H1 (cell line): ENCODE data around the gene EEF1A2. TPM values are rescaled to one million over a fixed set of nuclear protein-coding genes. Genes with fewer than 3 reads are reported as not detected.
A peak's percentile ranks its signal among the peaks of the same experiment; 100 is the strongest.

Experiments used
- CTCF ChIA-PET: fragments of 300-600 bp; sonication (Branson Sonifier 250); formaldehyde crosslinking; loops from one replicate; lab custom pipeline; 2021; ENCODE audit not compliant: partially characterized antibody; lab: Charles Lee
- POLR2A ChIA-PET: fragments of 300-600 bp; sonication (Branson Sonifier 250); formaldehyde crosslinking; loops from one replicate; lab custom pipeline; 2021; ENCODE audit warnings: inconsistent platforms; ENCODE audit not compliant: partially characterized antibody; lab: Charles Lee
- DNase-seq, 2 experiments: peaks; one replicate each; pipeline versions ENCODE4 v3.0.0 to v3.0.0-alpha.2; 2010 to 2022; ENCODE audit warnings: low spot score in 2 of 2, low read depth in 1 of 2, mixed read lengths in 1 of 2
- FAIRE-seq: peaks from 2 replicates; lab custom pipeline; 2011; peaks lifted over from hg19 to GRCh38; lab: Jason Lieb, UNC
- H2AFZ ChIP-seq: 2 replicates; pipeline ENCODE4 v1.8.1; 2012; ENCODE audit warnings: low read length, inconsistent platforms
- H2AK5ac ChIP-seq: 2 replicates; pipeline ENCODE4 v1.6.1; 2013; ENCODE audit warnings: low read depth, low read length
- H2BK120ac ChIP-seq: replicated peaks from 2 replicates; pipeline ENCODE3; 2013; ENCODE audit warnings: low read depth, low read length, inconsistent platforms
- H2BK12ac ChIP-seq: 2 replicates; pipeline ENCODE4 v1.6.1; 2013; ENCODE audit warnings: low read depth, low read length
- H2BK15ac ChIP-seq: 2 replicates; pipeline ENCODE4 v1.6.1; 2013; ENCODE audit warnings: low read length
- H2BK20ac ChIP-seq: 2 replicates; pipeline ENCODE4 v1.6.1; 2013; ENCODE audit warnings: low read length
- H2BK5ac ChIP-seq: 2 replicates; pipeline ENCODE4 v1.6.1; 2013; ENCODE audit warnings: low read depth, low read length
- H3K14ac ChIP-seq: 2 replicates; pipeline ENCODE4 v1.6.1; 2013; ENCODE audit warnings: inconsistent platforms; ENCODE audit not compliant: insufficient read length
- H3K18ac ChIP-seq: 2 replicates; pipeline ENCODE4 v1.6.1; 2013; ENCODE audit warnings: low read length; ENCODE audit errors: extremely low read depth
- H3K23ac ChIP-seq: 2 replicates; pipeline ENCODE4 v1.6.1; 2013; ENCODE audit warnings: inconsistent platforms; ENCODE audit not compliant: insufficient read length
- H3K23me2 ChIP-seq: 2 replicates; pipeline ENCODE4 v1.6.1; 2013; ENCODE audit warnings: low read depth, low read length
- H3K27ac ChIP-seq: 2 replicates; pipeline ENCODE4 v1.6.1; 2011; ENCODE audit warnings: low read depth, low read length, inconsistent platforms
- H3K27me3 ChIP-seq, 4 experiments: replicated peaks in 1 of 4; 1 replicate in 1 of 4; 2 replicates in 3 of 4; pipeline versions ENCODE4 v1.6.1 to v1.8.1; 2011 to 2013; ENCODE audit warnings: low read length in 3 of 4, mild to moderate bottlenecking in 3 of 4, inconsistent platforms in 2 of 4, mixed read lengths in 2 of 4, moderate library complexity in 1 of 4; ENCODE audit not compliant: control insufficient read depth in 3 of 4, insufficient read depth in 3 of 4; ENCODE audit errors: extremely low read depth in 1 of 4
- H3K36me3 ChIP-seq, 4 experiments: 2 replicates each; pipeline versions ENCODE4 v1.6.1 to v1.8.1; 2011 to 2013; ENCODE audit warnings: mild to moderate bottlenecking in 4 of 4, low read length in 3 of 4, moderate library complexity in 2 of 4, control low read depth in 1 of 4, inconsistent platforms in 1 of 4; ENCODE audit not compliant: insufficient read depth in 4 of 4, control insufficient read depth in 2 of 4
- H3K4ac ChIP-seq: replicated peaks from 2 replicates; pipeline ENCODE3; 2013; ENCODE audit warnings: low read length, low read depth, mixed read lengths, inconsistent platforms; ENCODE audit not compliant: insufficient read length
- H3K4me1 ChIP-seq, 4 experiments: replicated peaks in 1 of 4; 1 replicate in 1 of 4; 2 replicates in 3 of 4; pipeline versions ENCODE4 v1.6.1 to v1.8.1; 2011 to 2013; ENCODE audit warnings: low read length in 3 of 4, inconsistent platforms in 2 of 4, mixed read lengths in 1 of 4; ENCODE audit not compliant: insufficient read depth in 4 of 4, control insufficient read depth in 3 of 4
- H3K4me2 ChIP-seq, 2 experiments: 2 replicates each; pipeline versions ENCODE4 v1.6.1 to v1.8.1; 2011 to 2013; ENCODE audit warnings: low read depth in 2 of 2, low read length in 2 of 2, control low read depth in 1 of 2, inconsistent platforms in 1 of 2, mild to moderate bottlenecking in 1 of 2; ENCODE audit not compliant: insufficient read depth in 1 of 2
- H3K4me3 ChIP-seq, 4 experiments: fragments of 200-600, 300-600 bp in 1 of 4; sonication (generic), shearing (Covaris generic), sonication (Bioruptor Twin) in 1 of 4; 2 replicates each; pipeline versions ENCODE4 v1.5.1 to v1.8.1; 2011 to 2016; ENCODE audit warnings: low read length in 4 of 4, low read depth in 3 of 4, control low read depth in 2 of 4, inconsistent platforms in 2 of 4, mild to moderate bottlenecking in 2 of 4, mixed read lengths in 1 of 4, moderate library complexity in 1 of 4; ENCODE audit not compliant: insufficient read depth in 2 of 4; ENCODE audit errors: extremely low read depth in 1 of 4
- H3K56ac ChIP-seq: replicated peaks from 2 replicates; pipeline ENCODE3; 2013; ENCODE audit warnings: low read depth, mild to moderate bottlenecking, mixed read lengths, low read length, inconsistent platforms; ENCODE audit not compliant: insufficient read length
- H3K79me1 ChIP-seq: 2 replicates; pipeline ENCODE4 v1.6.1; 2013; ENCODE audit warnings: low read depth, low read length, control low read depth
- H3K79me2 ChIP-seq, 2 experiments: 2 replicates each; pipeline versions ENCODE4 v1.6.1 to v1.8.1; 2012 to 2013; ENCODE audit warnings: low read length in 2 of 2, mild to moderate bottlenecking in 2 of 2, inconsistent platforms in 1 of 2; ENCODE audit not compliant: insufficient read depth in 2 of 2, control insufficient read depth in 1 of 2
- H3K9ac ChIP-seq, 4 experiments: replicated peaks in 1 of 4; 1 replicate in 1 of 4; 2 replicates in 3 of 4; pipeline versions ENCODE4 v1.6.1 to v1.8.1; 2011 to 2013; ENCODE audit warnings: low read depth in 3 of 4, low read length in 3 of 4, control low read depth in 2 of 4, mild to moderate bottlenecking in 2 of 4, moderate library complexity in 2 of 4, inconsistent platforms in 1 of 4; ENCODE audit errors: extremely low read depth in 1 of 4
- H3K9me3 ChIP-seq, 2 experiments: 2 replicates each; pipeline versions ENCODE4 v1.6.1 to v1.8.1; 2012 to 2013; ENCODE audit warnings: mild to moderate bottlenecking in 2 of 2, moderate library complexity in 2 of 2, control low read depth in 1 of 2, inconsistent platforms in 1 of 2, low read depth in 1 of 2, low read length in 1 of 2, mixed read lengths in 1 of 2; ENCODE audit not compliant: insufficient read depth in 2 of 2
- H4K20me1 ChIP-seq, 2 experiments: replicated peaks in 1 of 2; 2 replicates each; pipeline versions ENCODE3 to v1.8.1; 2011 to 2013; ENCODE audit warnings: inconsistent platforms in 2 of 2, low read length in 2 of 2, mild to moderate bottlenecking in 1 of 2; ENCODE audit not compliant: insufficient read depth in 2 of 2, control insufficient read depth in 1 of 2
- H4K5ac ChIP-seq: 2 replicates; pipeline ENCODE4 v1.6.1; 2013; ENCODE audit warnings: low read length, low read depth, mixed read lengths, inconsistent platforms; ENCODE audit not compliant: insufficient read length
- H4K8ac ChIP-seq: 2 replicates; pipeline ENCODE4 v1.8.0; 2013; ENCODE audit warnings: mild to moderate bottlenecking, moderate library complexity, low read length, inconsistent platforms; ENCODE audit not compliant: insufficient read depth; ENCODE audit errors: extremely low read depth
- H4K91ac ChIP-seq: replicated peaks from 2 replicates; pipeline ENCODE3; 2013; ENCODE audit warnings: low read length, mixed read lengths, inconsistent platforms; ENCODE audit not compliant: insufficient read length
- EZH2 ChIP-seq: fragments of 200-600 bp; sonication (generic); IDR thresholded peaks from 2 replicates; pipeline ENCODE4 v1.7.1; 2012; ENCODE audit warnings: low read depth, mild to moderate bottlenecking, moderate library complexity, low read length, inconsistent platforms; ENCODE audit not compliant: severe bottlenecking
- RXRA ChIP-seq: IDR thresholded peaks from 2 replicates; pipeline ENCODE4 v1.6.1; 2011; ENCODE audit warnings: low read depth, mild to moderate bottlenecking, low read length, moderate library complexity; ENCODE audit not compliant: insufficient read depth
- SIN3A ChIP-seq, 2 experiments: IDR thresholded peaks in 1 of 2; conservative IDR thresholded peaks in 1 of 2; 2 replicates each; pipeline ENCODE4 v1.6.1; 2011 to 2012; ENCODE audit warnings: low read length in 2 of 2, improper control_type of control experiment in 1 of 2, low read depth in 1 of 2, mild to moderate bottlenecking in 1 of 2
- WGBS, 2 experiments: shearing (Covaris generic) in 1 of 2; methylation state at CpG; one replicate each; pipeline versions ENCODE4 v1.1.6 to v1.1.7; 2013 to 2015; ENCODE audit warnings: low lambda C conversion rate in 2 of 2, mixed read lengths in 2 of 2, inconsistent platforms in 1 of 2, low coverage in 1 of 2, missing lambda C conversion rate in 1 of 2; ENCODE audit not compliant: insufficient replicate concordance in 2 of 2, insufficient coverage in 1 of 2, insufficient read length in 1 of 2; ENCODE audit errors: extremely low coverage in 1 of 2, missing lambda C conversion rate in 1 of 2; 5-methylcytosine and 5-hydroxymethylcytosine counted together
- polyA plus RNA-seq, 7 experiments: library from polyadenylated mRNA; depleted of rRNA in 3 of 7; stranded (reverse) in 5 of 7; unstranded in 2 of 7; fragments of >200 nt in 5 of 7; fragments of 200-250 nt in 2 of 7; gene quantifications; 1 replicate in 5 of 7; 2 replicates in 1 of 7; 4 replicates in 1 of 7; pipeline versions ENCODE4 v1.2.1 to v1.2.3, GENCODE V29; 2011 to 2013; ENCODE audit warnings: missing spikeins in 2 of 7, mixed read lengths in 2 of 7
- total RNA-seq: library from RNA; stranded (reverse); fragmentation: NEBNext Ultra II Directional; extraction: Animal tissue kit (Norgen Biotek cat#: 25700); gene quantifications from 2 replicates; pipeline ENCODE4 v1.2.1, GENCODE V29; 2021

Gene EEF1A2
- total and polyA plus RNA-seq, 2 of the 8 experiments (the other 6 are each of a cell fraction or from before 2014, with no cell fraction given) = 7.4 to 25.8 TPM

DNA sequence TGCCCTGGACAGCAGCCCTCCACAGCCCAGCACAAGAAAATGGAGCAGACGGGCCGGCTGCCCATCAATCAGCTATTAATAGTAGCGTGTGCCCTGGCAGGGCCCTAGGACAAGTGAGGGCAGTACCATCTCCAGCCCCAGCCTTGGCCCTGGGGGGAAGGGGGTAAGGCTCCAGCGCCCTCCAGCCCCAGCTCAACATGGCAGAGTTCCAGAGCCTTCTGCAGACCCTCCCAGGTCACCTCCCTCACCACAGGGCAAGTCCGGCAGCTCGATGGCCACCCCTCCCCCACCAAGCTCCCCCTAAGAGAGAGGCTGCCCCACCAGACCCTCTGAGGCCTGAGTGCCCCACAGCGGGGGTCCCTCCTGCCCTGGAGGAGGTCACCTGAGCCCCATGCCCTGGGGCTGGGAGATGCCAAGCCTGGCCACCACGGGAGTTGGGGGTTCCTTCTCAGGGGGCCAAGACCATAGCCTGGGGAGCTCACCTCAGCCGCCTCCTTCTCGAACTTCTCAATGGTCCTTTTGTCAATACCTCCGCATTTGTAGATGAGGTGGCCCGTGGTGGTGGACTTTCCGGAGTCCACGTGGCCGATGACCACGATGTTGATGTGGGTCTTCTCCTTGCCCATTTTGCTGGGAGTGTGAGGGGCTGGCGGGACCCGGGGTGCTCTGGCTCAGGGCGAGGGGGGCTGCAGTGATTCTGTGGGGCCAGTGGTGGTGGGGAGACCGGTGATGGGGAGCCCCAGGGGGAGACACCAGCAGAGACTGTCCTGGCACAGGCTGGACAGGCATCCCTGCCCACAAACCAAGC is 1.5 kb downstream of the EEF1A2 start:
- H3K18ac ChIP-seq = peak overlapping the region; percentile 4; the same call in 1 of the 2 replicates
- H2AFZ ChIP-seq = no peak overlapping the region
- H3K23ac ChIP-seq = no peak overlapping the region
- FAIRE-seq = no peak
- no peak overlapping the region for H2BK15ac ChIP-seq
- H3K4me2 ChIP-seq = peak overlapping the region; percentile 56 to 74; a peak in 3 of 4 replicates
- ChIA-PET POLR2A (interaction anchor here (0.9 to 2.4 kb wide), 7 partner anchors 9 to 161 kb away, joined by 3 to 22 read pairs (median 4); partner anchors contain the start of genes PPDPF and RTEL1), CTCF (interaction anchor here (0.5 to 3.4 kb wide), 28 partner anchors 8 to 1170 kb away, joined by 3 to 39 read pairs (median 6); partner anchors contain the start of genes PPDPF, PTK6 and TPD52L2)
- DNase-seq = peak in 1 of 2 experiments; percentile 53
- no peak overlapping the region for H2BK20ac ChIP-seq
- peak overlapping the region; percentile 5; the same call in 1 of the 2 replicates for H2AK5ac ChIP-seq
- no peak overlapping the region for H3K27ac ChIP-seq
- H3K9me3 ChIP-seq = no peaks in the 10 kb centered on the region
- H3K79me2 ChIP-seq = no peaks in the 10 kb centered on the region
- peaks cover 0 to 27% (median 17%) of the 10 kb centered on the region in 4 experiments; a peak in 6 of 7 replicates for H3K4me1 ChIP-seq
- peaks cover 11 to 42% (median 35%) of the 10 kb centered on the region in 4 experiments for H3K27me3 ChIP-seq
- no peak overlapping the region for H3K14ac ChIP-seq
- no peak overlapping the region for H4K8ac ChIP-seq
- no peak overlapping the region for H2BK120ac ChIP-seq
- H2BK12ac ChIP-seq = peak overlapping the region; percentile 39; the same call in 1 of the 2 replicates
- WGBS, 2 experiments = 81% methylated on average over 13 of the region's 20 CpGs; no CpG with 5 or more reads in 1 of the 2 experiments
- peaks cover 0 to 4% (median under 1%) of the 10 kb centered on the region in 4 experiments; a peak in 5 of 8 replicates for H3K36me3 ChIP-seq
- H3K23me2 ChIP-seq = peaks cover 8% of the 10 kb centered on the region; the same call in 1 of the 2 replicates
- peaks cover 0 to 6% of the 10 kb centered on the region in 2 experiments for H4K20me1 ChIP-seq
- TF ChIP-seq SIN3A (conservative IDR thresholded peaks at IDR 0.05 in 1 of 2, IDR thresholded peaks at IDR 0.05 in 1 of 2; ENCODE audit: low read depth in 1 of 2, low read length in 2 of 2) = no peak
- peak; percentile 1 for TF ChIP-seq EZH2
- no peak for TF ChIP-seq RXRA
- no peak overlapping the region for H3K56ac ChIP-seq
- H4K5ac ChIP-seq = no peak overlapping the region
- no peak overlapping the region for H3K4ac ChIP-seq
- H2BK5ac ChIP-seq = peak overlapping the region; percentile 24; the same call in 1 of the 2 replicates
- H3K4me3 ChIP-seq = peak overlapping the region in 1 of 4 experiments; percentile 66; a peak in 2 of 8 replicates
- no peak overlapping the region for H3K9ac ChIP-seq
- peak overlapping the region; percentile 54 for H4K91ac ChIP-seq
- H3K79me1 ChIP-seq = no peaks in the 10 kb centered on the region
